Peyer's patch (tissue), 4 donors: Measurements from ENCODE around the gene SMIM10. TPM values are rescaled to one million over a fixed set of nuclear protein-coding genes. Genes with fewer than 3 reads are reported as not detected.

Experiments
- DNase-seq, 3 donors: peaks; one replicate each; pipeline ENCODE4 v3.0.0-alpha.2; 2017 to 2019
- H3K27ac ChIP-seq, 4 donors: fragments of 200-600 bp; sonication (generic); one replicate each; pipeline ENCODE4 v1.5.1; 2016 to 2019
- H3K27me3 ChIP-seq, 2 donors: fragments of 200-600 bp; sonication (generic); one replicate each; pipeline ENCODE4 v1.5.1; 2019
- H3K36me3 ChIP-seq, 3 donors: fragments of 200-600 bp; sonication (generic); one replicate each; pipeline ENCODE4 v1.5.1; 2016 to 2019
- H3K4me1 ChIP-seq, 4 donors: fragments of 200-600 bp; sonication (generic); one replicate each; pipeline ENCODE4 v1.5.1; 2016 to 2019
- H3K4me3 ChIP-seq, 4 donors: fragments of 200-600 bp; sonication (generic); 1 replicate in 3 of 4; 2 replicates in 1 of 4; pipeline ENCODE4 v1.5.1; 2016 to 2019; ENCODE audit warnings: mild to moderate bottlenecking in 1 of 4
- H3K9me3 ChIP-seq, 4 donors: fragments of 200-600 bp; sonication (generic); one replicate each; pipeline ENCODE4 v1.5.1; 2016 to 2019; ENCODE audit warnings: mild to moderate bottlenecking in 1 of 4
- CTCF ChIP-seq, 6 experiments: fragments of 450-650 bp in 4 of 6; fragments of 200-600 bp in 2 of 6; sonication (generic) in 1 of 6; IDR thresholded peaks; one replicate each; pipeline ENCODE4 v1.5.1; 2017 to 2019; ENCODE audit warnings: antibody characterized with exemption in 6 of 6, mild to moderate bottlenecking in 3 of 6, moderate library complexity in 1 of 6
- POLR2A ChIP-seq, 2 donors: fragments of 450-650 bp; IDR thresholded peaks; one replicate each; pipeline ENCODE4 v1.5.1; 2017; ENCODE audit warnings: antibody characterized with exemption in 2 of 2, mild to moderate bottlenecking in 2 of 2, moderate library complexity in 2 of 2
- total RNA-seq, 4 donors: library from RNA; depleted of rRNA; stranded (reverse); fragments of >200 nt; gene quantifications; one replicate each; pipeline ENCODE4 v1.1.0, GENCODE V29; 2016

Gene SMIM10
- total RNA-seq, 4 donors from 2014 or later, result 2.4 to 4.1 TPM; not detected in 2

DNA sequence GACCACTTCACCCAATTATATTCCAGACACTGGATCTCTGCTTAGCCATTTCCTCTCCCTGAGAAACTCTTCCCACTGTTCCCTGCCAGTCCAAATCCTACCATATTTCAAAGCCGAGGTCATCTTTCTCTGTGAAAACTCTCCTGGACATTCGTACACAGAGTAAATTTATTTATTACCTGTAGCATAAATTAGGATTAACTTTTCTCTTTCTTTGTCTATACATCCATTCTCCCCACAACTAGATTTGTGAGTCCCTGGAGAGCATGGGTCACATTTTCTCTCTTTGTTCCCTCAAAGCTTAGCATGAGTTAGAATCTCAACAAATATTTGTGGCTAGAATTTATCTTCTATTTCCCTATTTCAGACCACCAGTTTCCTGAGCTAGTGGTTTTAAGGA lies 27.8 kb upstream of the SMIM10 start:
- H3K4me3 ChIP-seq, result no peak overlapping the region
- DNase-seq, result no peak
- no peak overlapping the region for H3K27ac ChIP-seq
- no peaks in the 10 kb centered on the region for H3K36me3 ChIP-seq
- no peaks in the 10 kb centered on the region for H3K9me3 ChIP-seq
- no peaks in the 10 kb centered on the region for H3K4me1 ChIP-seq
- no peak for TF ChIP-seq POLR2A (IDR thresholded peaks at IDR 0.05)
- TF ChIP-seq CTCF (IDR thresholded peaks at IDR 0.05), result no peak
- no peaks in the 10 kb centered on the region for H3K27me3 ChIP-seq

DNA sequence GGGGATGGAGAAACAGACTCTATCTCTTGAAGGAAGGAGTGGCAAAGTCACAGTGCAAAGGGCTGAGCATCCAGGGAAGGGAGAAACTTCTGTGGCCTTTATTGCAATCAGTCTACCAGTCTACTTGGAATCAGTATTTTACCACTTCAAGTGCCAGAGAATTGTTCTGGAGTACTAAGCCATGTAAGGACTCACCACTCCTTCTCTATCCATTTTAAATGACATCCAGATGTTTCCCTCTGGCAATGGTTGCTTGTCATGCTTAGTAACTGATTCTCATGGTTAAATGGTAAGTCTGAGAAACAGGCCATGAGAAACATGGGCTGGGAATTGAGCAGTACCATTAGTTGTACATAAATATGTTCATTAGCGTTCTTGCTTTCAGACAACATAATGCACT lies 21.1 kb upstream of the SMIM10 start:
- Histone ChIP-seq H3K27me3 (no peaks in the 10 kb centered on the region), H3K4me3 (no peak overlapping the region), H3K27ac (no peak overlapping the region), H3K36me3 (no peaks in the 10 kb centered on the region), H3K4me1 (no peaks in the 10 kb centered on the region), H3K9me3 (no peaks in the 10 kb centered on the region)
- DNase-seq, result no peak
- no peak for TF ChIP-seq POLR2A (IDR thresholded peaks at IDR 0.05)
- no peak for TF ChIP-seq CTCF (IDR thresholded peaks at IDR 0.05)

GRCh38 chrX:134971926-134972325 lies 18.9 kb upstream of the SMIM10 start:
- no peaks in the 10 kb centered on the region for H3K27me3 ChIP-seq
- no peaks in the 10 kb centered on the region for H3K36me3 ChIP-seq
- TF ChIP-seq POLR2A (IDR thresholded peaks at IDR 0.05) (no peak), CTCF (IDR thresholded peaks at IDR 0.05) (no peak)
- H3K4me1 ChIP-seq, result no peaks in the 10 kb centered on the region
- no peak overlapping the region for H3K4me3 ChIP-seq
- DNase-seq, result no peak
- no peaks in the 10 kb centered on the region for H3K9me3 ChIP-seq
- no peak overlapping the region for H3K27ac ChIP-seq

DNA sequence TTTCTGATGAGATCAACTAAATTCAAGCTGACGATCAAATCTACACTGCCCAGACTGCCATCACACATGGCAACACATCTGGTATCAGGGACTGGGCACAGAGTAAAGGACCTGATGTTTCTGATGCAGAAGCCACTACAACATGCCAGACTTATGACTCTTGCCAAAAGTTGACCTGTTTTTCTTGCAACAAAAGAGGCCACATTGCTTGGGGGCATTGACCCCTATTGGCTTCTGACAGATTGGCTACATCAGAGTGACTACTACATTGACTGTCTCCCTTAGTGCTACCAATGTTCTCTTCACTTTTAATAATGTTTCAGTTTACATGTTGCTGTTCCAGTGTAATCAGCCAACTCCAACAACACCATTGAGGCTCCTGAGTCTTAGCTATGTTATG lies 15.3 kb upstream of the SMIM10 start:
- no peaks in the 10 kb centered on the region for H3K27me3 ChIP-seq
- TF ChIP-seq CTCF (IDR thresholded peaks at IDR 0.05) (no peak), POLR2A (IDR thresholded peaks at IDR 0.05) (no peak)
- no peaks in the 10 kb centered on the region for H3K4me1 ChIP-seq
- H3K36me3 ChIP-seq, result no peaks in the 10 kb centered on the region
- H3K4me3 ChIP-seq, result no peak overlapping the region
- no peaks in the 10 kb centered on the region for H3K9me3 ChIP-seq
- H3K27ac ChIP-seq, result no peak overlapping the region
- no peak for DNase-seq

GRCh38 chrX:134981910-134982309 lies 8.9 kb upstream of the SMIM10 start:
- Histone ChIP-seq H3K27me3 (no peaks in the 10 kb centered on the region), H3K4me1 (no peaks in the 10 kb centered on the region), H3K9me3 (no peaks in the 10 kb centered on the region), H3K27ac (no peak overlapping the region), H3K4me3 (no peak overlapping the region), H3K36me3 (no peaks in the 10 kb centered on the region)
- DNase-seq, result no peak
- TF ChIP-seq CTCF (IDR thresholded peaks at IDR 0.05), result no peak
- TF ChIP-seq POLR2A (IDR thresholded peaks at IDR 0.05), result no peak

GRCh38 chrX:134982748-134983147 lies 8.0 kb upstream of the SMIM10 start:
- Histone ChIP-seq H3K4me3 (no peak overlapping the region), H3K9me3 (no peaks in the 10 kb centered on the region), H3K36me3 (no peaks in the 10 kb centered on the region), H3K27ac (no peak overlapping the region), H3K4me1 (no peaks in the 10 kb centered on the region), H3K27me3 (no peaks in the 10 kb centered on the region)
- no peak for DNase-seq
- TF ChIP-seq POLR2A (IDR thresholded peaks at IDR 0.05) (no peak), CTCF (IDR thresholded peaks at IDR 0.05) (no peak)
